WI38 (cell line): Measurements from ENCODE around the gene PYURF.
A peak's percentile ranks its signal among the peaks of the same experiment; 100 is the strongest.

ENCODE experiments used
- H3K4me3 ChIP-seq: 2 replicates; pipeline ENCODE4 v1.5.1; 2011; ENCODE audit warnings: low read depth, mild to moderate bottlenecking, control low read depth, low read length
- CTCF ChIP-seq: IDR thresholded peaks from 2 replicates; pipeline ENCODE4 v1.5.1; 2012; ENCODE audit warnings: low read depth, mild to moderate bottlenecking, control low read depth, low read length

The PYURF gene

GRCh38 chr4:88526221-88526815 is 2.7 kb upstream of the PYURF start:
- TF ChIP-seq CTCF, result no peak
- H3K4me3 ChIP-seq, result no peak overlapping the region

GRCh38 chr4:88524171-88524570 is 595 bp upstream of the PYURF start:
- H3K4me3 ChIP-seq, result peak overlapping the region; percentile 86

GRCh38 chr4:88522702-88523324 is 763 bp downstream of the PYURF start:
- H3K4me3 ChIP-seq, result peak overlapping the region; percentile 86
- no peak for TF ChIP-seq CTCF

More at GRCh38 chr4:88524171-88524570, 595 bp upstream of the PYURF start:
- TF ChIP-seq CTCF, result no peak

GRCh38 chr4:88518911-88519310 is 4.7 kb downstream of the PYURF start:
- no peak overlapping the region for H3K4me3 ChIP-seq
- TF ChIP-seq CTCF, result no peak

GRCh38 chr4:88517825-88518224 is 5.8 kb downstream of the PYURF start:
- TF ChIP-seq CTCF, result no peak
- no peak overlapping the region for H3K4me3 ChIP-seq

- no peak overlapping the region for H3K4me3 ChIP-seq
Measured at GRCh38 chr4:88516746-88517145, 6.8 kb downstream of the PYURF start.

More at GRCh38 chr4:88516746-88517145, 6.8 kb downstream of the PYURF start:
- no peak for TF ChIP-seq CTCF
